ENCODE measurements around the gene TEX19.

Gene TEX19

GRCh38 chr17:82322526-82323453, 36.3 kb upstream of the TEX19 start:
- no peak for DNase-seq (ENCODE audit: low read depth)
- no peak for TF ChIP-seq CTCF (IDR thresholded peaks at IDR 0.05; ENCODE audit: low read length, missing control alignments)
- H3K4me3 ChIP-seq (replicated peaks; ENCODE audit: low read depth, low read length) = no peak overlapping the region

- no peak for TF ChIP-seq CTCF (IDR thresholded peaks at IDR 0.05; ENCODE audit: low read length, missing control alignments)
- no peak overlapping the region for H3K4me3 ChIP-seq (replicated peaks; ENCODE audit: low read depth, low read length)
- no peak for DNase-seq (ENCODE audit: low read depth)
Measured at GRCh38 chr17:82323514-82324234, 35.4 kb upstream of the TEX19 start.

DNA sequence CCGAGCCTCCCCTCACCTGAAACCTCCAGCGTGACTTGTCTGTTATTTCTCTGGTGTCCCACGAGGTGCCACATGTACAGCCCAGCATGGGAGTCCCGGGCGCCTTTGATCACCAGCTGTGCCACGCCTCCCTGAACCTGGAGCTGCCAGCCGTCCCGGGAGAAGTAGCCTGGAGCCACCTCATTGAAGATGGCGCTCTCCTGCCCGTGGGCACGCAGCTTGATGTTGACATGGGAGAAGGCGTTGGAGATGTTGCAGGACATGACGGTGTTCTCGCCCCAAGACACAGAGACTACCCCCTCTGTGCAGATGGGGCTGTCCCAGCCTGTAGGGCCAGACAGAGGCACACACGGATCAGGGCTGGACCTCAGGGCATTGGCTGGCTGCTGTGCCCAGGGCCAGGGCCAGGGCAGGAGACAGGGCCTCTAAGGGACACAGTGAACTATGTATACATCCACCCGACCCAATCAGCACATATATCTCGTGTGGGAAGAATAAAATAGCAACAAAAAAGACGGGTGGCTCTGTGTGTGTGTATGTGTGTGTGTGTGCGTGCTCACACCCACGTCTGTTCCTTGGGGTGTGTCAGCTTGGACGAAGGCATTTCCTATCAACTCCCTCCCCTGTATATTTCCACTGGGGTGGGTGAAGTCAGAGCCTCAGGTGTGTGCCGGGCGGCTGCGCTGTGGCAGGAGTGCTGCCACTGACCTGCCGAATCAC, 34.3 kb upstream of the TEX19 start:
- DNase-seq (ENCODE audit: low read depth) = no peak
- H3K4me3 ChIP-seq (replicated peaks; ENCODE audit: low read depth, low read length) = no peak overlapping the region
- TF ChIP-seq CTCF (IDR thresholded peaks at IDR 0.05; ENCODE audit: low read length, missing control alignments) = no peak

DNA sequence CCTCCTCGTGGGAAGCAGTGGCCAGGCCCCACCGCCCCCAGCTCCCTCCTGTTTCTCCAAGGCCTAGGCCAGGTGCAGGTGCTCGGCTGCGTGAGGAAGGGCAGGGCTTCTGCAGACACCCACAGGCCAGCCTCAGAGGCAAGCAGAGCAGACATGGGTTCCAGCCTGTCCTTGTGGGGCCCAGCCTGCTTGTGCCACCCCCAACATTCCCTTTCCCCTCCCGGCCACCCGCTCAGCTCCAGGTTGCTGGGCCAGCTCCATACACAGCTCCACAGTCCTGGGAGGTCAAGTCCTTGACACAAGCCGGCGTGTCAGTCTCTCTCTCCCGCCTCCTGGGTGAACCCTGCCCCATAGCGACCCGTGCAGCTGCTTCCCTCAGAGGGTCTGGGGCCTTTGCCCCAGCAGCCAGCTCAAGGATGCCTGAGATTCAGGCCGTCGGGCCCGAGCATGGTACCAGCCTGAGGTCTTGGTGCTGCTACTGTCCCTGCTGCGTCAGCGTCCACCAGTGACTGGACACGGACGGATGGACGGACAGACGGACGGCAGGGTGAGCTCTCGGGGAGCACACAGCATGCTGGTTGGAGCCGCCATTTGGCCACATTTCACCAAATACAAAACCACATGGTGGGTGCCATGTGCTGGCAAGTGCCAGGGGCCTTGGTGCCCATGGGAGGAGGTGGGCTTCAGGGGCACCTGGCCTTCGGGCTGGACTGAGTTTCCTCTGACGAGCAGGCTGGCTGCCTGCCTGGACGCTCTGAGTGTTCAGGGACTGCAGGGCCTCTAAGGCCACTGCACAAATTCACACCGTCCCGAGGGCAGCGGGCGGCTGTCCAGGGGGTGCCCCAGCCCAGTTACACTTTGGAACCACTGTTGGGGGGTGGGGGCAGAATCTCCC, 33.5 kb upstream of the TEX19 start:
- TF ChIP-seq CTCF (IDR thresholded peaks at IDR 0.05; ENCODE audit: low read length, missing control alignments) = no peak
- no peak overlapping the region for H3K4me3 ChIP-seq (replicated peaks; ENCODE audit: low read depth, low read length)

GRCh38 chr17:82327289-82327688, 31.8 kb upstream of the TEX19 start:
- DNase-seq (ENCODE audit: low read depth) = no peak
- TF ChIP-seq CTCF (IDR thresholded peaks at IDR 0.05; ENCODE audit: low read length, missing control alignments) = no peak
- H3K4me3 ChIP-seq (replicated peaks; ENCODE audit: low read depth, low read length) = no peak overlapping the region

More for the DNA sequence above, 33.5 kb upstream of the TEX19 start:
- no peak for DNase-seq (ENCODE audit: low read depth)

GRCh38 chr17:82327757-82328140, 31.3 kb upstream of the TEX19 start:
- no peak for DNase-seq (ENCODE audit: low read depth)
- H3K4me3 ChIP-seq (replicated peaks; ENCODE audit: low read depth, low read length) = no peak overlapping the region
- TF ChIP-seq CTCF (IDR thresholded peaks at IDR 0.05; ENCODE audit: low read length, missing control alignments) = no peak
